LNCAP (cell line): Measurements from ENCODE around the gene MTCP1.

Experiments used
- TF ChIP-seq, protein P1 (sequence below): fragments of 450-650 bp; IDR thresholded peaks from 2 replicates; pipeline ENCODE4 v1.5.1; 2017; ENCODE audit warnings: mild to moderate bottlenecking

MTCP1 gene

DNA sequence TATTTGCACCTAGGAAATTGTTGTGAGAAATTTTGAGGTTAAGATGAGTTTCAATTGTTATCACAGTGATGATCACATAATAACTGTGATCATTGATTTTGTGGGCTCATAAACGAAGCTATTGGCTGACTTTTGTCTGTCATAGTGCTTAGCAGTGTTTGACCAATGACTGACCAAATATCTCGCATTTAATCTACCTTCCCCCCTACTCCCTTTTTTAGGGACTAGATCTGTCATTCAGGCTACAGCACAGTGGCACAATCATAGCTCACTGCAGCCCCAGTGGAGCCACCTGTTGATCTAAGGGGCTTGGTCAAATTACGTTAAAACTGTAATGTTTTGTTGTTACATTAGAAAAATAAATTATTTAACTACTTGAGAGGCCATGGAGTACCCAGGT is 42.8 kb downstream of the MTCP1 start:
- TF ChIP-seq, protein P1, sequence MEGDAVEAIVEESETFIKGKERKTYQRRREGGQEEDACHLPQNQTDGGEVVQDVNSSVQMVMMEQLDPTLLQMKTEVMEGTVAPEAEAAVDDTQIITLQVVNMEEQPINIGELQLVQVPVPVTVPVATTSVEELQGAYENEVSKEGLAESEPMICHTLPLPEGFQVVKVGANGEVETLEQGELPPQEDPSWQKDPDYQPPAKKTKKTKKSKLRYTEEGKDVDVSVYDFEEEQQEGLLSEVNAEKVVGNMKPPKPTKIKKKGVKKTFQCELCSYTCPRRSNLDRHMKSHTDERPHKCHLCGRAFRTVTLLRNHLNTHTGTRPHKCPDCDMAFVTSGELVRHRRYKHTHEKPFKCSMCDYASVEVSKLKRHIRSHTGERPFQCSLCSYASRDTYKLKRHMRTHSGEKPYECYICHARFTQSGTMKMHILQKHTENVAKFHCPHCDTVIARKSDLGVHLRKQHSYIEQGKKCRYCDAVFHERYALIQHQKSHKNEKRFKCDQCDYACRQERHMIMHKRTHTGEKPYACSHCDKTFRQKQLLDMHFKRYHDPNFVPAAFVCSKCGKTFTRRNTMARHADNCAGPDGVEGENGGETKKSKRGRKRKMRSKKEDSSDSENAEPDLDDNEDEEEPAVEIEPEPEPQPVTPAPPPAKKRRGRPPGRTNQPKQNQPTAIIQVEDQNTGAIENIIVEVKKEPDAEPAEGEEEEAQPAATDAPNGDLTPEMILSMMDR: no peak

- TF ChIP-seq, protein P1: no peak
Measured at GRCh38 chrX:155027509-155028066, 43.3 kb downstream of the MTCP1 start.

DNA sequence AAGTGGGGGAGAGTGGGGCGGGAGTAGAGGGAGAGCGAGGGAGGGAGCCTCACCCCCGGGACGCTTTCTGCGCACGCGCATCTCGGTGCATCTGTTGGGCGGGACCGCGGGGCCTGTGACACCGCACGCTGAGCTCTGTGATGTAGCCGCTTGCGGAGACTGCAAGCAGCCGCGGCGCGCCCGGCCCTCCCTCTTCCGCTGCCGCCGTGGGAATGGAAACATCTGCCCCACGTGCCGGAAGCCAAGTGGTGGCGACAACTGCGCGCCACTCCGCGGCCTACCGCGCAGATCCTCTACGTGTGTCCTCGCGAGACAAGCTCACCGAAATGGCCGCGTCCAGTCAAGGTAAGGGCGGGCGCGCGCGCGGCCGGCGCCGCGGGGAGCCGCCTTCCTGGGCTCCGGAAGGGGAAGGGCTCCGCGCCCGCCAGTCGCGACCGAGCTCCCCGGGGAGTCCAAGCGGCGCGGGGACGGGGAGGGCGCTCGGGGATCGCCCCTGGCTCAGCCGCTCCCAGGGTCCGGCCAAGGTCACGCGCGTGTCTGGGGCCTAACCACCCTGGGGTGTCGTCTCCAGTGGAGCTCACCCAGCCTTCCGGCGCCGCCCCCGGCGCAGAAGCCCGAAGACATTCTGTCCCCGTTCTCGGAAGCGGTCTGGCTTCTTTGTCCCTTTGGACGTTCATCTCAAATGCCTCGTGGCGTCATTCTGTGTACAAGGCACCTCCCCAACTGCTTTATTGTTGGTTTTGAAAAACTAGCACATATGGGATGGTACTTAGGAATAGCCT is 44.0 kb downstream of the MTCP1 start, which contains the start of gene FUNDC2:
TSS of gene FUNDC2 (plus strand) at position 118 of the 782 bp plus-strand sequence. CDS start at position 213, 95 bp downstream.
- TF ChIP-seq, protein P1: no peak

GRCh38 chrX:155026420-155026726 is 44.6 kb downstream of the MTCP1 start:
- TF ChIP-seq, protein P1: no peak

GRCh38 chrX:155023907-155024833 is 46.8 kb downstream of the MTCP1 start:
- TF ChIP-seq, protein P1: no peak

GRCh38 chrX:155022585-155022984 is 48.4 kb downstream of the MTCP1 start, which contains the start of gene F8:
Gene F8, minus strand, starts transcription at chrX:155022723. Its CDS starts 171 bp downstream, at chrX:155022552.
- TF ChIP-seq, protein P1: no peak

DNA sequence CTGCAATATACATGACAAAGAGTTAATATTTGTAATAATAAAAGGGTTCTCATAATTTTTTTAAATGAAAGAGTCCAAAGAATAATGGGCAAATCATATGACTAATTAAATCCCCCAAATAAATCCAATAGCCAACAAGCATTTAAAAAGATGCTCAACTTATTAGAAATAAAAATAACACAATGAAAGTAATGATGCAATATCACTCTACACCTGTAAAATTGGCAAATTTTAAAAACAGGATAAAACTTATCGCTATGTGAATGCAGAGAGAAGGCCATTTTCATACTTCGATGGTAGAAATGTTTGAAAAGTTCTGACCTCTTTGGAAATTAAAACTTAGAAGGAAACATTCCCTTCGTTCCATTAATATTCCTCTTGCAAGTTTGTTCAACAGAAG is 50.3 kb downstream of the MTCP1 start:
- TF ChIP-seq, protein P1: no peak
